NB4 (cell line): ENCODE measurements around the gene EGFLAM.

Source experiments
- DNase-seq: peaks from one replicate; pipeline ENCODE4 v3.0.0; 2010; ENCODE audit warnings: low read depth
- H3K4me3 ChIP-seq: one replicate; pipeline ENCODE4 v1.5.1; 2011; ENCODE audit warnings: mild to moderate bottlenecking, low read depth, low read length, moderate library complexity
- CTCF ChIP-seq: IDR thresholded peaks from one replicate; pipeline ENCODE4 v1.5.1; 2012; ENCODE audit warnings: low read depth, low read length
- MAX ChIP-seq: IDR thresholded peaks from 2 replicates; pipeline ENCODE4 v1.6.1; 2011; ENCODE audit warnings: low read depth, low read length
- MYC ChIP-seq: IDR thresholded peaks from 2 replicates; pipeline ENCODE4 v1.6.1; 2011; ENCODE audit warnings: low read depth, low read length
- POLR2A ChIP-seq: IDR thresholded peaks from 2 replicates; pipeline ENCODE4 v1.6.1; 2011; ENCODE audit warnings: mild to moderate bottlenecking; ENCODE audit not compliant: insufficient read length; ENCODE audit errors: extremely low read depth

EGFLAM gene

GRCh38 chr5:38258042-38258318 lies 379 bp upstream of the EGFLAM start:
- H3K4me3 ChIP-seq = no peak overlapping the region
- DNase-seq = no peak
- TF ChIP-seq POLR2A (no peak), MAX (no peak)

- DNase-seq = no peak
- TF ChIP-seq POLR2A (no peak), CTCF (no peak), MYC (no peak), MAX (no peak)
- no peak overlapping the region for H3K4me3 ChIP-seq
Observed at GRCh38 chr5:38259062-38259808, 876 bp downstream of the EGFLAM start.

- H3K4me3 ChIP-seq = no peak overlapping the region
- DNase-seq = no peak
- TF ChIP-seq MYC (no peak), POLR2A (no peak), CTCF (no peak), MAX (no peak)
Observed at GRCh38 chr5:38259809-38260160, 1.4 kb downstream of the EGFLAM start.

GRCh38 chr5:38263983-38264382 lies 5.6 kb downstream of the EGFLAM start:
- H3K4me3 ChIP-seq = no peak overlapping the region
- no peak for TF ChIP-seq MAX
- TF ChIP-seq POLR2A = no peak
- TF ChIP-seq CTCF = no peak
- TF ChIP-seq MYC = no peak
- DNase-seq = no peak

- peak; percentile 61 for DNase-seq
- no peak overlapping the region for H3K4me3 ChIP-seq
- TF ChIP-seq MYC (no peak), CTCF (peak; percentile 73)
Observed at GRCh38 chr5:38265546-38266179, 7.3 kb downstream of the EGFLAM start.

GRCh38 chr5:38267372-38267771 lies 9.0 kb downstream of the EGFLAM start:
- no peak for TF ChIP-seq MYC
- no peak for TF ChIP-seq MAX
- no peak for TF ChIP-seq POLR2A
- no peak for TF ChIP-seq CTCF
- no peak for DNase-seq
- H3K4me3 ChIP-seq = no peak overlapping the region
